RWPE1 (cell line): Measurements from ENCODE around the gene GNB3.
A peak's percentile ranks its signal among the peaks of the same experiment; 100 is the strongest.

Experiments
- CTCF ChIA-PET: fragments of 350-600 bp; sonication (Branson Sonifier 250); formaldehyde crosslinking; extraction: SDS; loops from one replicate; lab custom pipeline; 2021; lab: Yijun Ruan, JAX
- POLR2A ChIA-PET: fragments of 400-600 bp; formaldehyde crosslinking; extraction: SDS; loops from one replicate; lab custom pipeline; 2020; ENCODE audit warnings: antibody characterized with exemption; ENCODE audit not compliant: low non-redundant PET; lab: Yijun Ruan, JAX
- DNase-seq: peaks from one replicate; pipeline ENCODE4 v3.0.0; 2012; ENCODE audit warnings: low spot score
- H3K27ac ChIP-seq: fragments of 450-650 bp; 2 replicates; pipeline ENCODE4 v1.5.1; 2017
- TF ChIP-seq, protein P1 (sequence below): fragments of 450-650 bp; conservative IDR thresholded peaks from 2 replicates; pipeline ENCODE4 v1.5.1; 2017; ENCODE audit warnings: low read depth, mild to moderate bottlenecking

The GNB3 gene

DNA sequence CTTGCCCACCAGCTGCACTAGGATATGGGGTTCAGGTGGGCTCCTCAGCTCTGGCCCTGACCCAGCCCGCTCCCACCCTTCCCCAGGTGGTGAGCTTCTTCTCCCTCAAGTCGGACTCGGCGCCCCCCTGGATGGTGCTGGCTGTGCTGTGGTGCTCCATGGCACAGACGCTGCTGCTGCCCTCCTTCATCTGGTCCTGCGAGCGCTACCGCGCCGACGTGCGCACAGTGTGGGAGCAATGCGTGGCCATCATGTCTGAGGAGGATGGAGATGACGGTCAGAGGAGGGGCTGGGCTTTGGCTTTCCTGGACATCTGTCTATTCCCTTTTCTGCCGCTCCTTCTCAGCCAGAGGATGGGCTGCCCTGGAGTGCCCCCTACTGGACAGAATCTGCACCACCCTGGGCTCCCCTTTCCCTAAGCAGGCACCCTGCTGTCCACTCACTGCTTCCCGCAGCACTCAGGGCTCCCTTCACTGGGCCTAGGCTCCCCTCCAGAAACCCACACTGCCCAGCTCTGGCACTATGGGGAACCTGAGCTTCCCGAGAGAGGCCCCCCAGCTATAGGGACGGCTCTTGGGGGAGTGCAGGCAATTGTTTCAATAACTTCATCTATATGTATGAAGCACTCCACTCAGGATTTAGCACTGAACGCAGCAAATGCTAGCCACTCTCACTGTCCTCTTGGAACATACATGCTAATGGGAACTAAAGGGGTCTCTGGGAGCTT, 15.2 kb upstream of the GNB3 start:
- no peak overlapping the region for H3K27ac ChIP-seq
- peak; percentile 64 for DNase-seq
- ChIA-PET CTCF (interaction anchor here (0.5 to 2.7 kb wide), 7 partner anchors 9 to 291 kb away, joined by 3 to 20 read pairs (median 3); partner anchors contain the start of genes GAPDH, MLF2 and PTMS), POLR2A (no interaction called here)
- TF ChIP-seq, protein P1, sequence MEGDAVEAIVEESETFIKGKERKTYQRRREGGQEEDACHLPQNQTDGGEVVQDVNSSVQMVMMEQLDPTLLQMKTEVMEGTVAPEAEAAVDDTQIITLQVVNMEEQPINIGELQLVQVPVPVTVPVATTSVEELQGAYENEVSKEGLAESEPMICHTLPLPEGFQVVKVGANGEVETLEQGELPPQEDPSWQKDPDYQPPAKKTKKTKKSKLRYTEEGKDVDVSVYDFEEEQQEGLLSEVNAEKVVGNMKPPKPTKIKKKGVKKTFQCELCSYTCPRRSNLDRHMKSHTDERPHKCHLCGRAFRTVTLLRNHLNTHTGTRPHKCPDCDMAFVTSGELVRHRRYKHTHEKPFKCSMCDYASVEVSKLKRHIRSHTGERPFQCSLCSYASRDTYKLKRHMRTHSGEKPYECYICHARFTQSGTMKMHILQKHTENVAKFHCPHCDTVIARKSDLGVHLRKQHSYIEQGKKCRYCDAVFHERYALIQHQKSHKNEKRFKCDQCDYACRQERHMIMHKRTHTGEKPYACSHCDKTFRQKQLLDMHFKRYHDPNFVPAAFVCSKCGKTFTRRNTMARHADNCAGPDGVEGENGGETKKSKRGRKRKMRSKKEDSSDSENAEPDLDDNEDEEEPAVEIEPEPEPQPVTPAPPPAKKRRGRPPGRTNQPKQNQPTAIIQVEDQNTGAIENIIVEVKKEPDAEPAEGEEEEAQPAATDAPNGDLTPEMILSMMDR, result peak; percentile 64

DNA sequence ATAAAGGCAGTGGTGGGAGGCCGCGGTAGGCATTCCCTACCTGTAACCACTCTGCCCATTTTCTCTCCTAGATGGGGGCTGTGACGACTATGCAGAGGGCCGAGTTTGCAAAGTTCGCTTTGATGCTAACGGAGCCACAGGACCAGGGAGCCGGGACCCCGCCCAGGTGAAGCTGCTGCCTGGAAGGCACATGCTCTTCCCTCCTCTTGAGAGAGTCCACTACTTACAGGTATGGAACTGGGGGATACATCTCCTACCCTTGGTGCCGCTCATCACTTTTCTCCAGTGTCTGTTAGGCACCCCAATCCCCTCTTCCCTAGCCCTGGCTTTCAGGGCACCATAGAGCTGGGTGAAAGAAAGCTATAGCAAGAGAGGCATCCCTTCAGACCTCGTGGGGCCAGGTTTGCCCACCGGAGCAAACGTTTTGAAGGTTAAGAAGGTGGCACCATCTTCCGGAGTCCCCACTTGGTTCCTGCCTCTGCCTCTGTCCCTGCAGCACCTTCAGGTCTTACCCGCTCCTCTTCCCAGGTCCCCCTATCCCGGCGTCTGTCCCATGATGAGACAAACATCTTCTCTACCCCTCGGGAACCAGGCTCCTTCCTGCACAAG, 14.5 kb upstream of the GNB3 start:
- peak overlapping the region; percentile 78; the same call in 1 of the 2 replicates for H3K27ac ChIP-seq
- TF ChIP-seq, protein P1, result no peak
- ChIA-PET POLR2A (no interaction called here), CTCF (interaction anchor here (2.7 kb wide), 1 partner anchor 73 kb away, joined by 20 read pairs; the partner anchor contains the start of gene MLF2)
- DNase-seq, result no peak

DNA sequence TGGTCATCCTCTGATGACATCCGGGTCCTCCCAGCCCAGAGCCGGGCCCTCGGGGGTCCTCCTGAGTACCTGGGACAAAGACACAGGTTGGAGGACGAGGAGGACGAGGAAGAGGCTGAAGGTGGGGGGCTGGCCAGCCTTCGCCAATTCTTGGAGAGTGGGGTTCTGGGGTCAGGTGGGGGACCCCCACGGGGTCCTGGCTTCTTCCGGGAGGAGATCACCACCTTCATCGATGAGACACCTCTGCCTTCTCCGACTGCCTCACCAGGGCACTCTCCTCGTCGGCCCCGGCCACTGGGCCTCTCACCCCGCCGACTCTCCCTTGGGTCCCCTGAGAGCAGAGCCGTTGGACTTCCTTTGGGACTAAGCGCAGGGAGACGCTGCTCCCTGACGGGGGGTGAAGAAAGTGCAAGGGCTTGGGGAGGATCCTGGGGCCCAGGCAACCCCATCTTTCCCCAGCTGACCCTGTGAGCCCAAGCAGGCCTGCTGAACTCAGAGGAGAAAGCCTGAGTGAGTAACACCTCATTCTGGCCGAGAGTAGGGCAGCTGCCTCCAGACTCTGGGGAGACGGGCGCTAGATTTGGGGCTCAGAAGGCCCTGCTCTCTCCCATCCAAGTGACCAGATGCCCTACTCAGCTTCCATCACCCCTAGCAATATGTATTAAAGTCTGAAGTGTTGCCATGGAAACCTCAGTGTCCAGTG, 13.8 kb upstream of the GNB3 start:
- POLR2A ChIA-PET, result no interaction called here
- TF ChIP-seq, protein P1, result no peak
- peak overlapping the region; percentile 78 for H3K27ac ChIP-seq
- CTCF ChIA-PET, result no interaction called here
- no peak for DNase-seq

DNA sequence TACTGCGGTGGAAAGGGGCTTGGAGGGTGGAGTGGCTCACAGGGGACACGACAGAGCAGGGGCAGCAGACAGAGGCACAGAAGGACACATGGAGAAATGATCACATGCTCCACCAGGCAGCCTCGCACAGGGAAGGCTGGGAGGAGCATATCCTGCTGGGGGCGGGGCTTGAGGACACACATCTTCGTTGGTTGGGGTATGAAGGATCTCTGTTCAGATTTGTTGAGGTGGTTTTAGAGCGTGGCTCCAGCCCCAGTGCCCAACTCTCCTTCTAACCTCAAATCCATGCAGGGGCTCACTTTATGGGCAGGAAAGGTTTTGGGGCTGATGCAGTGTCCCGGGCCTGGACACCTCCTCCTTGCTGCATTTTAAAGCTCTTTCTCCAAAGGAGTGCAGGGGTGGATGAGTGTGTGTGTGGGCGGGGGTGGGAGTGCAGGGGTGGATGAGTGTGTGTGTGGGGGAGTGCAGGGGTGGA, 13.3 kb upstream of the GNB3 start:
- peak overlapping the region; percentile 78 for H3K27ac ChIP-seq
- CTCF ChIA-PET, result interaction anchor here (1.0 kb wide), 1 partner anchor 73 kb away, joined by 3 read pairs; no protein-coding TSS in a partner anchor
- peak; percentile 75 for DNase-seq
- TF ChIP-seq, protein P1, result no peak
- POLR2A ChIA-PET, result interaction anchor here (0.6 kb wide), 1 partner anchor 25 kb away, joined by 3 read pairs; no protein-coding TSS in a partner anchor

DNA sequence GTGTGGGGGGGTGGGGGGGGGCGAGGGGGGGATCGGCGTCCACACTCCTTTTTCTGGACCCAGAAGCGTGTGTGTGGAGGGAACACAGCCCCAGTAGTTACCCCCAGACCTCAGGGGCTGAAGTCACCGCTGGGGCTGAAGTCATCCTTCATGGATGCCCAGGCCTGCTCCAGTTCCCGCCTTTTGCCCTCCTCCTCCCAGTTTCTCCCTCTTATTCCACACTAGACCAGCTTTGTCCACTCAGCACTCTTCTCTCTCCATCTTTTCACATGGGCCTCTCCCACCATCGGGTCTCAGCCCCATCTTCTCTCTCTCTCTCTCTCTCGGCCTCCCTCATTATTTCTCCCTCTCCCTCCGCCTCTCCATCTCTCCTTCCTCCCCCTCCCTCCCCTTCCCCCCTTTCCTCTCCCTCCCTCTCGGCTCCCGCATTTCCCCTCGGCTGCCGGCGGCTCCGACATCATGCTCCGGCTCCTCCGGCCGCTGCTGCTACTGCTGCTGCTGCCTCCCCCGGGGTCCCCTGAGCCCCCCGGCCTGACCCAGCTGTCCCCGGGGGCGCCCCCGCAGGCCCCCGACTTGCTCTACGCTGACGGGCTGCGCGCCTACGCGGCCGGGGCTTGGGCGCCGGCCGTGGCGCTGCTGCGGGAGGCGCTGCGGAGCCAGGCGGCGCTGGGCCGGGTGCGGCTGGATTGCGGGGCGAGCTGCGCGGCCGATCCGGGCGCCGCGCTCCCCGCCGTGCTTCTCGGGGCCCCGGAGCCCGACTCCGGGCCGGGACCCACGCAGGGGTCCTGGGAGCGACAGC, 12.5 kb upstream of the GNB3 start, which contains the start of gene P3H3:
Gene P3H3, plus strand, starts transcription at position 426 of the 799 bp plus-strand sequence. Its CDS starts 34 bp downstream, at position 460.
- POLR2A ChIA-PET, result interaction anchor here (0.6 kb wide), 1 partner anchor 25 kb away, joined by 3 read pairs; no protein-coding TSS in a partner anchor
- CTCF ChIA-PET, result interaction anchor here (0.6 to 1.2 kb wide), 4 partner anchors 12 to 74 kb away, joined by 3 read pairs; no protein-coding TSS in a partner anchor
- TF ChIP-seq, protein P1, result 0 out of 2 replicates have a peak, but pooled peaks have one; percentile 7
- H3K27ac ChIP-seq, result peak within 1 kb of the TSS; percentile 78
- no peak for DNase-seq
